WTC11 (cell line): ENCODE results near the gene CDCA4. TPM values are rescaled to one million over a fixed set of nuclear protein-coding genes. Genes with fewer than 3 reads are reported as not detected.

Source experiments
- ARID4B ChIP-seq: sonication (generic); formaldehyde crosslinking; IDR thresholded peaks from 2 replicates; pipeline ENCODE4 v1.8.0; 2023; ENCODE audit warnings: missing genetic modification reagents, mild to moderate bottlenecking, borderline replicate concordance
- ATF1 ChIP-seq: sonication (generic); formaldehyde crosslinking; IDR thresholded peaks from 2 replicates; pipeline ENCODE4 v1.8.1; 2023; ENCODE audit warnings: mild to moderate bottlenecking, moderate library complexity, missing genetic modification reagents
- CTCF ChIP-seq: fragments of 200-600 bp; IDR thresholded peaks from 2 replicates; pipeline ENCODE4 v1.8.0; 2022; ENCODE audit warnings: antibody characterized with exemption
- EMX1 ChIP-seq: fragments of 250-450 bp; sonication (Bioruptor Pico); IDR thresholded peaks from 2 replicates; pipeline ENCODE4 v1.8.0; 2021; ENCODE audit warnings: mild to moderate bottlenecking
- ETV6 ChIP-seq: sonication (generic); formaldehyde crosslinking; IDR thresholded peaks from 2 replicates; pipeline ENCODE4 v1.8.1; 2022; ENCODE audit warnings: mild to moderate bottlenecking, missing genetic modification reagents
- FOXK1 ChIP-seq: sonication (generic); formaldehyde crosslinking; IDR thresholded peaks from 2 replicates; pipeline ENCODE4 v1.8.0; 2022; ENCODE audit warnings: mild to moderate bottlenecking, moderate library complexity, missing genetic modification reagents
- FOXP1 ChIP-seq: sonication (generic); formaldehyde crosslinking; IDR thresholded peaks from 2 replicates; pipeline ENCODE4 v1.8.0; 2022; ENCODE audit warnings: missing genetic modification reagents, mild to moderate bottlenecking, moderate library complexity, borderline replicate concordance
- GTF2I ChIP-seq: fragments of 250-450 bp; sonication (Bioruptor Pico); conservative IDR thresholded peaks from 2 replicates; pipeline ENCODE4 v1.4.0; 2021; ENCODE audit warnings: mild to moderate bottlenecking
- HMGA2 ChIP-seq: fragments of 250-450 bp; sonication (Bioruptor Pico); IDR thresholded peaks from 2 replicates; pipeline ENCODE4 v1.4.0; 2021; ENCODE audit warnings: mild to moderate bottlenecking, moderate library complexity
- NR2C2 ChIP-seq: sonication (generic); formaldehyde crosslinking; IDR thresholded peaks from 2 replicates; pipeline ENCODE4 v1.8.0; 2022; ENCODE audit warnings: mild to moderate bottlenecking, missing genetic modification reagents
- PRDM15 ChIP-seq: sonication (generic); formaldehyde crosslinking; IDR thresholded peaks from 2 replicates; pipeline ENCODE4 v1.8.0; 2022; ENCODE audit warnings: missing genetic modification reagents
- SMAD4 ChIP-seq: sonication (generic); formaldehyde crosslinking; IDR thresholded peaks from 2 replicates; pipeline ENCODE4 v1.8.0; 2022; ENCODE audit warnings: mild to moderate bottlenecking, missing genetic modification reagents
- TP53 ChIP-seq: sonication (generic); formaldehyde crosslinking; IDR thresholded peaks from 2 replicates; pipeline ENCODE4 v1.8.1; 2023; ENCODE audit warnings: mild to moderate bottlenecking, missing genetic modification reagents
- ZBTB43 ChIP-seq: sonication (generic); formaldehyde crosslinking; IDR thresholded peaks from 2 replicates; pipeline ENCODE4 v1.8.1; 2023; ENCODE audit warnings: mild to moderate bottlenecking, missing genetic modification reagents
- ZMAT4 ChIP-seq: fragments of 250-450 bp; sonication (Bioruptor Pico); IDR thresholded peaks from 2 replicates; pipeline ENCODE4 v1.9.0; 2021; ENCODE audit warnings: mild to moderate bottlenecking
- ZNF121 ChIP-seq: sonication (generic); formaldehyde crosslinking; IDR thresholded peaks from 2 replicates; pipeline ENCODE4 v1.8.0; 2023; ENCODE audit warnings: missing genetic modification reagents
- ZNF281 ChIP-seq: sonication (generic); formaldehyde crosslinking; IDR thresholded peaks from 2 replicates; pipeline ENCODE4 v1.8.0; 2023; ENCODE audit warnings: mild to moderate bottlenecking, missing genetic modification reagents
- ZNF396 ChIP-seq: fragments of 250-450 bp; sonication (Bioruptor Pico); IDR thresholded peaks from 2 replicates; pipeline ENCODE4 v1.8.0; 2021; ENCODE audit warnings: mild to moderate bottlenecking, moderate library complexity, borderline replicate concordance
- ZNF532 ChIP-seq: fragments of 250-450 bp; sonication (Bioruptor Pico); IDR thresholded peaks from 2 replicates; pipeline ENCODE4 v1.9.0; 2021; ENCODE audit warnings: mild to moderate bottlenecking, borderline replicate concordance
- total RNA-seq: library from RNA; stranded (reverse); gene quantifications from 3 replicates; pipeline ENCODE4 v1.2.3, GENCODE V29; 2021

CDCA4 gene
- total RNA-seq, 1 experiment from 2014 or later: 63.3 TPM

- TF ChIP-seq ZNF281 (no peak), ETV6 (peak; percentile 44; the same call in 1 of the 2 replicates), ZNF121 (CRISPR knock-in tag) (no peak), TP53 (no peak), HMGA2 (CRISPR knock-in tag) (no peak), ZBTB43 (CRISPR knock-in tag) (no peak), FOXP1 (CRISPR knock-in tag) (no peak), ARID4B (CRISPR knock-in tag) (no peak), ZNF396 (CRISPR knock-in tag) (no peak), PRDM15 (CRISPR knock-in tag) (no peak), GTF2I (CRISPR knock-in tag) (no peak), EMX1 (CRISPR knock-in tag) (no peak), ZMAT4 (CRISPR knock-in tag) (no peak), ZNF532 (CRISPR knock-in tag) (no peak), FOXK1 (no peak), CTCF (peak; percentile 100), ATF1 (no peak), NR2C2 (CRISPR knock-in tag) (no peak), SMAD4 (no peak)
Measured at GRCh38 chr14:105045710-105046326, 24.9 kb upstream of the CDCA4 start (continued).
